CD4-positive, alpha-beta T cell treated with Interleukin-6 for 4 hours (primary cell): ENCODE measurements around the gene IER3.
"Not testable (repeated sequence)": the region's sequence is repeated elsewhere in the genome, so short reads cannot be mapped to it uniquely, and the experiment has no call there.

Experiments used
- DNase-seq: peaks from one replicate; pipeline ENCODE4 v3.0.0-alpha.2; 2020; ENCODE audit warnings: mixed read lengths

IER3 gene

GRCh38 chr6:30747300-30747687 is 2.9 kb upstream of the IER3 start:
- no peak for DNase-seq

- DNase-seq, result peak; percentile 57
Measured at GRCh38 chr6:30743099-30744053, 971 bp downstream of the IER3 start.

- DNase-seq, result peak; percentile 87
Measured at GRCh38 chr6:30742316-30743098, 1.8 kb downstream of the IER3 start, which contains the start of gene FLOT1. Gene FLOT1, minus strand, starts transcription at chr6:30742687. Its CDS starts 498 bp downstream, at chr6:30742189.

- no peak for DNase-seq
Measured at GRCh38 chr6:30741789-30742315, 2.5 kb downstream of the IER3 start.

GRCh38 chr6:30741063-30741779 is 3.1 kb downstream of the IER3 start:
- no peak for DNase-seq

GRCh38 chr6:30740540-30740870 is 3.8 kb downstream of the IER3 start:
- DNase-seq, result no peak

GRCh38 chr6:30738532-30738931 is 5.8 kb downstream of the IER3 start:
- no peak for DNase-seq

- no peak for DNase-seq
Measured at GRCh38 chr6:30735668-30736314, 8.6 kb downstream of the IER3 start.

- no peak for DNase-seq
Measured at GRCh38 chr6:30732237-30732943, 12.0 kb downstream of the IER3 start.

- DNase-seq, result peak; percentile 92
Measured at GRCh38 chr6:30730601-30731435, 13.5 kb downstream of the IER3 start.

GRCh38 chr6:30727920-30728553 is 16.3 kb downstream of the IER3 start:
- DNase-seq, result no peak

- no peak for DNase-seq
Measured at GRCh38 chr6:30726506-30727413, 17.6 kb downstream of the IER3 start.

GRCh38 chr6:30725713-30726505 is 18.4 kb downstream of the IER3 start:
- DNase-seq, result no peak

- DNase-seq, result no peak
Measured at GRCh38 chr6:30724906-30725667, 19.3 kb downstream of the IER3 start.

GRCh38 chr6:30723843-30724741 is 20.3 kb downstream of the IER3 start:
- not testable (repeated sequence) for DNase-seq

- not testable (repeated sequence) for DNase-seq
Measured at GRCh38 chr6:30723159-30723842, 21.0 kb downstream of the IER3 start.
